ENCODE measurements around the gene PCYT1A. TPM values are rescaled to one million over a fixed set of nuclear protein-coding genes. Genes with fewer than 3 reads are reported as not detected.

Gene PCYT1A
- total RNA-seq, 1 experiment from 2014 or later: 52.2 TPM

DNA sequence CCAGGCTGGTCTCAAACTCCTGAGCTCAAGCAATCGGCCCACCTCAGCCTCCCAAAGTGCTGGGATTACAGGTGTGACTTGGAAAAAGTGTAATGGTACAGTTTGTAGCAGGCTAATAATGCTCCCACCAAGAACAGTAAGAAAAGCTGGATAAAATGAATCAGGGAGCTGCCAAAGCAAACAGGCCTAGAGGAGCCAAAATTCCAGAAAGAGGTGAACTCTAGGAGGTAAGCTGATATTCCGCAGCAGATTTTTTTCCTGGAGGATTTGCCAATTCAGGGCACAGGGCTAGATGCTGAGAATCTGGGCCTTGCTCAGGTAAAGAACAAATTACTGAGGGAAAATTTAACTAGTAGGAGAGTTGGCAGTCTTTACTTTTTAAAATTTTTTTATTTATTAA is 11.0 kb upstream of the PCYT1A start:
- no peak overlapping the region for H3K4me3 ChIP-seq (ENCODE audit: low read depth, low read length)
- Mint-ChIP-seq H3K36me3 (ENCODE audit: insufficient read depth, unreplicated experiment) (no peaks in the 10 kb centered on the region), H3K4me3 (ENCODE audit: unreplicated experiment) (no peak overlapping the region), H3K4me1 (ENCODE audit: low read depth, unreplicated experiment) (no peaks in the 10 kb centered on the region), H3K9me3 (ENCODE audit: unreplicated experiment) (no peaks in the 10 kb centered on the region), H3K27me3 (ENCODE audit: insufficient read depth, unreplicated experiment) (no peaks in the 10 kb centered on the region), H3K27ac (ENCODE audit: unreplicated experiment) (no peak overlapping the region)
- ChIA-PET POLR2A (no interaction called here), CTCF (no interaction called here)
- no peaks in the 10 kb centered on the region for H3K9me3 ChIP-seq
- no peak for TF ChIP-seq CTCF (IDR thresholded peaks at IDR 0.05; ENCODE audit: insufficient read depth in 1 of 2, low read depth in 1 of 2, low read length in 1 of 2, severe bottlenecking in 1 of 2, unreplicated experiment in 1 of 2)
- no peaks in the 10 kb centered on the region for H3K4me1 ChIP-seq
- H3K27me3 ChIP-seq (replicated peaks; ENCODE audit: control insufficient read depth, insufficient read depth, low read length): no peaks in the 10 kb centered on the region
- no peak for DNase-seq
- H3K36me3 ChIP-seq (ENCODE audit: control insufficient read depth, insufficient read depth, low read length): no peaks in the 10 kb centered on the region; the same call in 1 of the 2 replicates
- no TSS peak for BruUV-seq (replicated peaks)
- intact Hi-C loops (cut with micrococcal nuclease; ENCODE audit: unreplicated experiment): no loop called here

- no peak for DNase-seq
- POLR2A ChIA-PET: no interaction called here
- no peak overlapping the region for H3K4me3 ChIP-seq (ENCODE audit: low read depth, low read length)
- intact Hi-C loops (cut with micrococcal nuclease; ENCODE audit: unreplicated experiment): no loop called here
- BruUV-seq (replicated peaks): no TSS peak
- no peaks in the 10 kb centered on the region for H3K9me3 ChIP-seq
- H3K36me3 Mint-ChIP-seq (ENCODE audit: insufficient read depth, unreplicated experiment): peaks cover 13% of the 10 kb centered on the region
- no peaks in the 10 kb centered on the region for H3K4me1 ChIP-seq
- no peak overlapping the region for H3K4me3 Mint-ChIP-seq (ENCODE audit: unreplicated experiment)
- H3K36me3 ChIP-seq (ENCODE audit: control insufficient read depth, insufficient read depth, low read length): no peaks in the 10 kb centered on the region
- TF ChIP-seq CTCF (IDR thresholded peaks at IDR 0.05; ENCODE audit: insufficient read depth in 1 of 2, low read depth in 1 of 2, low read length in 1 of 2, severe bottlenecking in 1 of 2, unreplicated experiment in 1 of 2): peak in 1 of 2 experiments; percentile 17
- no peaks in the 10 kb centered on the region for H3K27me3 Mint-ChIP-seq (ENCODE audit: insufficient read depth, unreplicated experiment)
- H3K4me1 Mint-ChIP-seq (ENCODE audit: low read depth, unreplicated experiment): no peaks in the 10 kb centered on the region
- CTCF ChIA-PET: no interaction called here
- no peaks in the 10 kb centered on the region for H3K27me3 ChIP-seq (replicated peaks; ENCODE audit: control insufficient read depth, insufficient read depth, low read length)
- H3K9me3 Mint-ChIP-seq (ENCODE audit: unreplicated experiment): no peaks in the 10 kb centered on the region
- H3K27ac Mint-ChIP-seq (ENCODE audit: unreplicated experiment): no peak overlapping the region
Observed at GRCh38 chr3:196292286-196292923, 4.9 kb upstream of the PCYT1A start.

DNA sequence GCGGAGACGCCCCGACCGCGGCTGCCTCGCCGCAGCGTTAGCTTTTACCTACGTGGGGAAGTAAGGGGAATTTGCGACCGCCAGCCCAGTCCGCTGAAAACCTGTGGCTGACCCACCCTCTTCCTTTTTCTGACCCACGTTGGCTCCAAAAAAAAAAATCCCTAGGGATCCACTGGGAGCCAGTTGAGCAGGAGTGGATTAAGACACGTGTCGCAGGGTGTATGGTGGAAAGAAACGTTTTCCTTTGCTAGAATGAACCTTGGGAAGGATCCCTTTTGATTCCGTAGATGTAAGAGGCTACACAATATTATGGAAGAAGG is 575 bp upstream of the PCYT1A start:
- H3K4me3 Mint-ChIP-seq (ENCODE audit: unreplicated experiment): peak overlapping the region; percentile 98
- Histone ChIP-seq H3K4me3 (ENCODE audit: low read depth, low read length) (peak overlapping the region; percentile 97), H3K27me3 (replicated peaks; ENCODE audit: control insufficient read depth, insufficient read depth, low read length) (no peaks in the 10 kb centered on the region), H3K36me3 (ENCODE audit: control insufficient read depth, insufficient read depth, low read length) (no peaks in the 10 kb centered on the region), H3K4me1 (peaks cover 16% of the 10 kb centered on the region), H3K9me3 (no peaks in the 10 kb centered on the region)
- H3K36me3 Mint-ChIP-seq (ENCODE audit: insufficient read depth, unreplicated experiment): peaks cover 25% of the 10 kb centered on the region
- H3K27ac Mint-ChIP-seq (ENCODE audit: unreplicated experiment): peak overlapping the region; percentile 99
- intact Hi-C loops (cut with micrococcal nuclease; ENCODE audit: unreplicated experiment): no loop called here
- TSS peak; percentile 79 for BruUV-seq (replicated peaks)
- DNase-seq: no peak
- TF ChIP-seq CTCF (IDR thresholded peaks at IDR 0.05; ENCODE audit: insufficient read depth in 1 of 2, low read depth in 1 of 2, low read length in 1 of 2, severe bottlenecking in 1 of 2, unreplicated experiment in 1 of 2): no peak
- ChIA-PET POLR2A (interaction anchor here (0.6 to 1.0 kb wide), 3 partner anchors 17 to 154 kb away, joined by 3 to 13 read pairs (median 3); partner anchors contain the start of gene DYNLT2B), CTCF (no interaction called here)
- H3K9me3 Mint-ChIP-seq (ENCODE audit: unreplicated experiment): no peaks in the 10 kb centered on the region
- H3K4me1 Mint-ChIP-seq (ENCODE audit: low read depth, unreplicated experiment): peaks cover 9% of the 10 kb centered on the region
- H3K27me3 Mint-ChIP-seq (ENCODE audit: insufficient read depth, unreplicated experiment): no peaks in the 10 kb centered on the region

All from Caco-2 (cell line).